Activated CD4-positive, CD25-positive, alpha-beta regulatory T cell treated with anti-CD3 and anti-CD28 coated beads, Interleukin-2, amount 50 U/mL, for 24 hours (primary cell): ENCODE results near the gene SKAP1.
"Not testable (repeated sequence)": the region's sequence is repeated elsewhere in the genome, so short reads cannot be mapped to it uniquely, and the experiment has no call there.

ENCODE experiments used
- ATAC-seq, 2 donors: fragments of 150-1000 bp; cut with Tn5 transposase; one replicate each; pipeline ENCODE4 v1.10.0; 2021; ENCODE audit warnings: mild to moderate bottlenecking in 1 of 2, moderate library complexity in 1 of 2

SKAP1 gene

GRCh38 chr17:48241131-48241591 lies 188.9 kb downstream of the SKAP1 start:
- ATAC-seq: peak; percentile 62 to 72

GRCh38 chr17:48240562-48241130 lies 189.4 kb downstream of the SKAP1 start:
- no peak for ATAC-seq

GRCh38 chr17:48240122-48240521 lies 189.9 kb downstream of the SKAP1 start:
- ATAC-seq: no peak

- no peak for ATAC-seq
These were observed 190.4 kb downstream of the SKAP1 start for GRCh38 chr17:48239603-48239995.

- no peak for ATAC-seq
These were observed 190.9 kb downstream of the SKAP1 start for GRCh38 chr17:48238933-48239602.

- ATAC-seq: no peak
These were observed 192.6 kb downstream of the SKAP1 start for GRCh38 chr17:48237456-48237855.

DNA sequence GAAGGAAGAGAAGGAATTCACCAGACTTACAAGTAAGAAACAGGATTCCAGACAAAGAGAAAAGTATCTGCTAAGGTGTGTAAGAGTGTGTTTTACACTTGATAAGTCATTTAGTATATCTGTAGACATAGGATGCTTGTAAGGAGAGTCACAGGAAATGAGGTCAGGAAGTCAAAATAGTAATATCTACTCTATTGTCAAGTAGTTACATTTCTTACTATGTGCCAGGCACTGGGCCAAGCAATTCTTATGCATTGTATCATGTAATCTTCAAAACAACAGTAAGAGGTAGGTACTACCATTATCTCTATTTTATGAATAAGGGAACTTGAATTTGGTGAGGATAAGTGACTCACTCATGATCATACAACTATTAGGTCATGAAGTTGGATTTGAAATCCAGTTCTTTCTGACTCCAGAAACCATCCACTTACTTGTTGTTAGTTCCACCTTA lies 193.3 kb downstream of the SKAP1 start:
- ATAC-seq: peak; percentile 49 to 81

- ATAC-seq: no peak
These were observed 195.1 kb downstream of the SKAP1 start for GRCh38 chr17:48234922-48235321.

DNA sequence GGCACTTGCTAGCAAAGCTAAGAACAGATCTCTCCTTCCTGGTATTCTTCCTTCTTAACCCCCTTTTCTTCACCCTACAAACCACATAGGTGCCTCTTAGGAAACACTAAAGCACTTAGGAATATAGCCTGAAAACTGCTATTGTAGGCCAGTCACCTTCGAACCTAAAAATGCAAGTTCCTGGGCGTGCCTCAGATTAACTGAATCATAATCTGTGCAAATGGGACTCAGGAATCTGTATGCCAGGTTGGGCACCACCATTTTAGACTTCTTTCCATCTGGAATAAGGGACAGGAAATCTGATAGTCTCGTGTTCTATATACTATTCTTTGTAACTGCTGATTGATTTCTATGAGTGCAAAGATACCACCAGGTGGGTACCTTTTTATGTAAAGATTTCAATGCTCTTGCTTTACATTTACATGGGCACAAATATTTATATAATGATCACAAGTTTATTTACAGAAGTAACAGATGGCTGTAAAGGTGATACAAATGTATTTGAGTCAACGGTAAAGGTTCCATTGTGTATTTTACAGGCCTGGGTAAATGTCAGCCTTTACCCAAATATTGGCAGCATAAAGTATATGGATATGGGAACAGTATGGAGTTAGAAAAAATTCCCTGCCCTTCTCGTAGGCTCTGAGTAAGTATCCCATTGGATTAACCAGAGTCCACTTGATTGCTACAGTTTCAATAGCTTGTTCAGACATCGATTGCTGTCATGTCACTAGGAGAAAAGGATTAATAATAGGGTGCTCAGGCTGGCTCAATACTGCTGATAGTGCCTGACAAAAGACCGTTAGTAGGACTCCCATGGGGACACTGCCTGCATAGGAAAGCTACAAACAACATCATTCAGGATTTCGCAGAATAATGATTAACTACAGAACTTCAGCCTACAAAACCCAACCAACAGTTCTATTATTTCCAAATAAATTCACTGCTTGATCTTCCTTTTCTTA lies 197.7 kb downstream of the SKAP1 start:
- no peak for ATAC-seq

DNA sequence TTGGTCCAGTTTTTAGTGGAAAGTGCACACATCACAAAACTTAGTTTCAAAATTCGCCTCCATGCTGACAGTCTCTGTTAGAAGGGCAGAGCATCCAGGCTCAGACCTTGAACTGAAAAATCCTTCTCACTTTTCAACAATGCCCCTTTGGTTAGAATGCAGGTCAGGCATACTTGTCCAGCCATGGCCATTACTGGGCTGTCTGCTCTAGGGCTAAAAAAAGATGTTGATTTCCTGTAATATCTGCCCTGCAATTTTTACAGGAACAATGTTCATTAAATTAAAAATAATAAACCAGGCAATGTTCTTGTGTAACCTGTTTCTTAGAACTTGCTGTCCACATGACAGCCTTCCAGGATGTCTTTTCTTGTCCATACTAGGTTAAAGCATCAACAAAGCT lies 200.1 kb downstream of the SKAP1 start:
- no peak for ATAC-seq

DNA sequence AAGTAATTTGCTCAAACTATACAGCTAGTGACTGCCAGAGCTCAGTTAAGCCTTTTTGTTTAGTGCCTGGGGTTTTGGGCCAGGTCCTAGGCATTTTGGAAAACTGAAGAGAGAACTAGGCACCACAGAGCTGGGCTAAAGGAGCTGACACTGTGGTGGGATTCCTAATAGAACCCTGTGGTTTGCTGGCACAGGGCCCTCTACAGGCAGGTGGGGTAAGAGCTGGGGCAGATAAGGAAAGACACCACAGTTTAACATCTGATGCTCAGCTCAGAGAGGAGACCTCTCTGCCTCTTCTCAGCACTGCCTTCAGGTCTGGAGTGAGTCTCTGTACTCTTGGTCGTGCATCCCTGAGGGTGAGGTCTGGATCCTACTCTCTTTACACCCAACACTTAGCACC lies 201.3 kb downstream of the SKAP1 start:
- ATAC-seq: no peak

DNA sequence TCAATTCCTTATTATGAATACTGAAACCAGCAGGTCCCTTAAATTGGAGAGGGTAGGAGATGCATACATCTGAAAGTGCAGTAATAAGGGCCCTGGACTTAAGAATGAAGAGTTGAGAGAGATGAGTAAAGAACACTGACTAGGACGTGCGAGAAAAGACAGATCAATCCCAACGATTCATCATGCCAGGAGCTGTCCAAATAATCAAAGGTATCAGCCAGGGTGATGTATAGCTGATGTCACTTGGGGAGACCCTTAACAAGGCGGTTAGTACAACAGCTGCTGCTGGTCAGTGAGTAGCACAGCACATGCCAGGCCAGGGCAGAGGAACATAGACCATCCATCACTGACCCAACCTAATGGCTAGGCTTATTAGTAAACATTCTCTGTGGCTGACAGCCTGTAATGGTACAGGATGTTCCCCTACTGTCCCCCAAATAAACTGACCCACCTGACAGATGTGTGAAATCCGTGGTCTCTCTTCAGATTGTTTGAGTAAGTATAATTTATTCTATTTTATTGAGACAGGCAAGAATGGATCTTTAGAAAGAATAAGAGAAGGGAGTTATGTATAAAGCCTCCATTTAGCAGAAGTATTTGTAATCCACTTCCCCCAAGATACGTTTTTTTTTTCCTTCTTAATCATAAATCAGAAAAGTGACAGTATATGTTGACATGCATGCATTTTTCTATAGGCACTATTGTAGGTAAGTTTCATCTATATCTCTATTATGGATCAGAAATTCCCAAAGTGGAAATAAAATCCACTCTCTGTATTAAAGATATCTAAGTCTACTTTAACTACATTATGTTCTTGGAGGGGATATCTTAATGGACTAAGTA lies 204.1 kb downstream of the SKAP1 start:
- ATAC-seq: no peak

DNA sequence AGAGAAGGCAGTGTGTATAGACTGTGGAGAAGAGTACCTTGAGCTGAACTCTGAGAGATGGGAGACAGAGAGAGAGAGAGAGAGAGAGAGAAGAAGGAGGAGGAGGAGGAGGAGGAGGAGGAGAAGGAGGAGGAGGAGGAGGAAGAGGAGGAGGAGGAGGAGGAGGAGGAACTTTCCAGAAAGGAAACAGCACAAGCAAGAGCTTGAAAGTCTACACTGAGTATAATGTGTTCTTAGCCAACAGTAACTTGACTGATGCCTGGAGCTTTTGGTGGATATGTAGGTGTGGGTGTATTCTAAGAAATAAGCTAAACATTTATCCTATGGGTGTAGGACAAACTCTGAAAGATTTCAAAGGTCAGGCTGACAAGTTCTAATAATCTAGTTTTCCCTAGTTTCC lies 206.1 kb downstream of the SKAP1 start:
- ATAC-seq: no peak

GRCh38 chr17:48219617-48220016 lies 210.4 kb downstream of the SKAP1 start:
- no peak for ATAC-seq

- no peak for ATAC-seq
These were observed 214.4 kb downstream of the SKAP1 start for GRCh38 chr17:48215583-48216139.

GRCh38 chr17:48213797-48214196 lies 216.2 kb downstream of the SKAP1 start:
- ATAC-seq: no peak

DNA sequence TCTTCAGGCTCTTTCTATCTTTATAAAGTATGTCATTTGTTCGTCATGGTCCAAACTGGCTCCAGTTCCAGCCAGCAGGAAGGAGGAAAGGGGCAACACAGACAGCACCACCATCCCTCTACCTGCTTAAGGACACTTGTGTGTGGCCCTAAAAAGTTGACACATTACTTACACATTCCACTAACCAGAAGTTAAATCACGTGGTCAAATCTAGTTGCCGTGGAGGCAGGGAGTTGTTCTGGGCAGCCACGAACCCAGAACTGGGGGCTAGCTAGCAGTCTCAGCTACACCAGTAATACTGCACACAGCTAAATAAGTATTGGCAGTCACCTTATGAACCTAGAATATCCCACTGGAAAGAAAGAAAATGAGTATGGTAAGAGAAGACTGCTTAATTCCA lies 218.2 kb downstream of the SKAP1 start:
- no peak for ATAC-seq

- no peak for ATAC-seq
These were observed 219.0 kb downstream of the SKAP1 start for GRCh38 chr17:48211011-48211410.

- ATAC-seq: no peak
These were observed 220.0 kb downstream of the SKAP1 start for GRCh38 chr17:48209973-48210372.

- no peak for ATAC-seq
These were observed 222.1 kb downstream of the SKAP1 start for GRCh38 chr17:48207776-48208544.

- not testable (repeated sequence) for ATAC-seq
These were observed 223.0 kb downstream of the SKAP1 start for GRCh38 chr17:48207036-48207435.
